K562 (cell line): ENCODE data around the gene CLIC5. TPM values are rescaled to one million over a fixed set of nuclear protein-coding genes. Genes with fewer than 3 reads are reported as not detected.

ENCODE experiments used
- ATAC-seq: fragments of 200-7000 bp; cut with Tn5 transposase; 3 replicates; pipeline ENCODE4 v1.9.1; 2020; ENCODE audit warnings: moderate library complexity
- BruUV-seq: library from RNA; stranded (reverse); fragments of 400-500 nt; replicated peaks from 2 replicates; lab custom pipeline; 2021; lab: Mats Ljungman, UMichigan
- CTCF ChIA-PET: fragments of 300-600 bp; formaldehyde crosslinking; extraction: SDS; loops from one replicate; lab custom pipeline; 2021; ENCODE audit warnings: low intra/inter-chr PET ratio; lab: Yijun Ruan, JAX
- POLR2A ChIA-PET: fragments of 300-600, 350-650 bp; sonication (Branson Sonifier 250); formaldehyde crosslinking; extraction: SDS; loops from one replicate; lab custom pipeline; 2021; ENCODE audit warnings: antibody characterized with exemption, inconsistent platforms; lab: Yijun Ruan, JAX
- DNase-seq, 4 experiments: peaks; one replicate each; pipeline versions ENCODE4 v3.0.0 to v3.0.0-alpha.2; 2011 to 2018; ENCODE audit warnings: low spot score in 3 of 4, mixed read lengths in 3 of 4; ENCODE audit errors: extremely low read depth in 1 of 4
- FAIRE-seq: peaks from 2 replicates; lab custom pipeline; 2011; peaks lifted over from hg19 to GRCh38; lab: Jason Lieb, UNC
- H2AFZ ChIP-seq: 2 replicates; pipeline ENCODE4 v1.6.0; 2011; ENCODE audit warnings: low read depth, low read length, control low read depth, inconsistent platforms
- H3K27ac ChIP-seq: fragments of 200-600 bp; 3 replicates; pipeline ENCODE4 v1.8.0; 2011; ENCODE audit warnings: low read depth, mild to moderate bottlenecking, control low read depth, inconsistent platforms, low read length, moderate library complexity, mixed read lengths; ENCODE audit errors: extremely low read depth
- H3K27me3 ChIP-seq, 2 experiments: fragments of 300-600 bp in 1 of 2; 2 replicates in 1 of 2; 3 replicates in 1 of 2; pipeline versions ENCODE4 v1.6.0 to v1.8.0; 2011; ENCODE audit warnings: inconsistent platforms in 2 of 2, low read length in 2 of 2, mild to moderate bottlenecking in 1 of 2, mixed read lengths in 1 of 2, moderate library complexity in 1 of 2; ENCODE audit not compliant: control insufficient read depth in 2 of 2, insufficient read depth in 2 of 2
- H3K36me3 ChIP-seq: fragments of 300-600 bp; 3 replicates; pipeline ENCODE4 v1.8.0; 2011; ENCODE audit warnings: mild to moderate bottlenecking, low read length, inconsistent platforms; ENCODE audit not compliant: control insufficient read depth, insufficient read depth
- H3K4me1 ChIP-seq, 2 experiments: fragments of 200-600 bp in 1 of 2; replicated peaks in 1 of 2; 2 replicates in 1 of 2; 3 replicates in 1 of 2; pipeline versions ENCODE4 v1.5.1 to v1.8.0; 2011; ENCODE audit warnings: inconsistent platforms in 2 of 2, low read length in 2 of 2, mild to moderate bottlenecking in 1 of 2, mixed read lengths in 1 of 2, moderate library complexity in 1 of 2; ENCODE audit not compliant: control insufficient read depth in 2 of 2, insufficient read depth in 2 of 2
- H3K4me2 ChIP-seq: 2 replicates; pipeline ENCODE4 v1.6.1; 2011; ENCODE audit warnings: low read length, control low read depth, inconsistent platforms, mixed read lengths; ENCODE audit not compliant: insufficient read depth
- H3K4me3 ChIP-seq: fragments of 200-600 bp; sonication (generic), shearing (Covaris generic); 2 replicates; pipeline ENCODE4 v1.5.1; 2016; ENCODE audit warnings: control low read depth, inconsistent platforms
- H3K79me2 ChIP-seq: fragments of 200-600 bp; 3 replicates; pipeline ENCODE4 v1.8.0; 2011; ENCODE audit warnings: low read length, inconsistent platforms; ENCODE audit not compliant: control insufficient read depth, insufficient read depth
- H3K9ac ChIP-seq, 2 experiments: 2 replicates each; pipeline versions ENCODE4 v1.6.0 to v1.6.1; 2011; ENCODE audit warnings: low read depth in 2 of 2, low read length in 2 of 2, control low read depth in 1 of 2, inconsistent platforms in 1 of 2, mild to moderate bottlenecking in 1 of 2, mixed read lengths in 1 of 2; ENCODE audit not compliant: insufficient read depth in 1 of 2
- H3K9me1 ChIP-seq: one replicate; pipeline ENCODE4 v1.6.0; 2011; ENCODE audit warnings: inconsistent platforms, mild to moderate bottlenecking, low read length, moderate library complexity; ENCODE audit not compliant: control insufficient read depth, insufficient read depth
- H3K9me3 ChIP-seq: replicated peaks from 2 replicates; pipeline ENCODE4 v1.5.1; 2011; ENCODE audit warnings: low read depth, low read length, inconsistent platforms; ENCODE audit not compliant: control insufficient read depth, insufficient read depth
- H4K20me1 ChIP-seq: replicated peaks from 2 replicates; pipeline ENCODE4 v1.6.1; 2011; ENCODE audit warnings: low read length, inconsistent platforms, mixed read lengths; ENCODE audit not compliant: control insufficient read depth, insufficient read depth
- BRCA1 ChIP-seq, 2 experiments: fragments of 450-650 bp in 1 of 2; sonication (generic) in 1 of 2; formaldehyde crosslinking in 1 of 2; IDR thresholded peaks; 2 replicates each; pipeline versions ENCODE4 v1.5.0 to v1.6.1; 2017 to 2020; ENCODE audit warnings: mild to moderate bottlenecking in 1 of 2, missing genetic modification reagents in 1 of 2
- HNRNPLL ChIP-seq: fragments of 200-400 bp; formaldehyde crosslinking; IDR thresholded peaks from 2 replicates; pipeline ENCODE4 v1.6.1; 2017; ENCODE audit warnings: low read length, low read depth, mild to moderate bottlenecking; ENCODE audit not compliant: poor library complexity, severe bottlenecking
- MTA3 ChIP-seq: fragments of 450-650 bp; formaldehyde crosslinking; IDR thresholded peaks from 2 replicates; pipeline ENCODE4 v1.6.1; 2017; ENCODE audit warnings: mild to moderate bottlenecking, borderline replicate concordance
- PRPF4 ChIP-seq: fragments of 200-400 bp; formaldehyde crosslinking; IDR thresholded peaks from one replicate; pipeline ENCODE4 v1.6.1; 2017; ENCODE audit warnings: low read length, low read depth, mild to moderate bottlenecking; ENCODE audit not compliant: insufficient read depth, poor library complexity, severe bottlenecking
- SAFB2 ChIP-seq: fragments of 200-400 bp; formaldehyde crosslinking; IDR thresholded peaks from 2 replicates; pipeline ENCODE4 v1.6.1; 2018; ENCODE audit warnings: borderline replicate concordance, low read length, low read depth, moderate library complexity; ENCODE audit not compliant: severe bottlenecking
- SMAD4 ChIP-seq: fragments of 250-450 bp; sonication (Bioruptor Pico); conservative IDR thresholded peaks from 2 replicates; pipeline ENCODE4 v1.8.0; 2021; ENCODE audit warnings: inconsistent platforms, mild to moderate bottlenecking, moderate library complexity
- ZBTB5 ChIP-seq: fragments of 450-650 bp; IDR thresholded peaks from 2 replicates; pipeline ENCODE4 v1.6.1; 2017; ENCODE audit warnings: antibody characterized with exemption
- ZZZ3 ChIP-seq: fragments of 450-650 bp; IDR thresholded peaks from 2 replicates; pipeline ENCODE4 v1.6.1; 2016; ENCODE audit warnings: antibody characterized with exemption, mild to moderate bottlenecking, moderate library complexity
- WGBS: fragments of 100-300 bp; shearing (Covaris generic); methylation state at CpG from one replicate; pipeline ENCODE4 v1.1.6; 2016; ENCODE audit warnings: low coverage, mixed read lengths; ENCODE audit not compliant: insufficient coverage; ENCODE audit errors: missing lambda C conversion rate; 5-methylcytosine and 5-hydroxymethylcytosine counted together
- in situ Hi-C: fragments of 300-500 bp; cut with MboI; formaldehyde crosslinking; loops from 4 replicates; pipeline ENCODE4 v1.15.0; 2018; ENCODE audit warnings: inconsistent platforms, mixed read lengths
- intact Hi-C: fragments of 100-400 bp; cut with micrococcal nuclease; formaldehyde crosslinking; loops from 2 replicates; pipeline ENCODE4 v1.14.2; 2022
- polyA plus RNA-seq, 8 experiments: library from polyadenylated mRNA; depleted of rRNA in 4 of 8; stranded (reverse) in 5 of 8; unstranded in 3 of 8; fragments of >200 nt; fragmentation: Nextera tagmentation in 2 of 8; fragmentation: Illumina TruSeq in 1 of 8; extraction: Ambion mirVana in 2 of 8; extraction: Trizol in 1 of 8; gene quantifications; 2 replicates each; pipeline versions ENCODE4 v1.2.1 to v1.2.3, GENCODE V29; 2011 to 2014; ENCODE audit warnings: inconsistent platforms in 1 of 8, missing spikeins in 1 of 8
- total RNA-seq, 7 experiments: library from RNA; depleted of rRNA in 6 of 7; stranded (reverse); fragments of >200 nt in 6 of 7; fragmentation: Illumina TruSeq in 2 of 7; extraction: Trizol in 2 of 7; gene quantifications; 2 replicates each; pipeline versions ENCODE4 v1.2.1 to v1.2.3, GENCODE V29; 2011 to 2021; ENCODE audit warnings: low replicate concordance in 1 of 7

The CLIC5 gene
- total and polyA plus RNA-seq, 9 of the 15 experiments (the other 6 are each of a cell fraction or from before 2014, with no cell fraction given), result 0.31 TPM; not detected in 8

- no TSS peak for BruUV-seq
- whole genome bisulfite sequencing, result 0% methylated on average over 6 of the region's 6 CpGs
- Histone ChIP-seq H3K4me1 (no peaks in the 10 kb centered on the region), H3K36me3 (no peaks in the 10 kb centered on the region), H3K79me2 (no peaks in the 10 kb centered on the region), H3K27ac (no peak overlapping the region), H3K9me3 (no peaks in the 10 kb centered on the region), H3K9ac (no peak overlapping the region), H3K27me3 (no peaks in the 10 kb centered on the region), H3K4me2 (no peak overlapping the region), H3K4me3 (no peak overlapping the region), H3K9me1 (no peaks in the 10 kb centered on the region), H4K20me1 (no peaks in the 10 kb centered on the region), H2AFZ (no peak overlapping the region)
- no peak for ATAC-seq
- in situ Hi-C loops (no loop called here), intact Hi-C loops (no loop called here)
- FAIRE-seq, result no peak
- ChIA-PET CTCF (no interaction called here), POLR2A (interaction anchor here (1.3 kb wide), 1 partner anchor 14 kb away, joined by 3 read pairs; no protein-coding TSS in a partner anchor)
- TF ChIP-seq ZBTB5, result no peak
- TF ChIP-seq PRPF4, result no peak
- TF ChIP-seq MTA3, result no peak
- DNase-seq, result no peak
Observed at GRCh38 chr6:45971287-45971686, 44.4 kb downstream of the CLIC5 start.

- POLR2A ChIA-PET, result no interaction called here
- Histone ChIP-seq H3K9ac (no peak overlapping the region), H3K36me3 (no peaks in the 10 kb centered on the region), H3K27me3 (no peaks in the 10 kb centered on the region), H4K20me1 (no peaks in the 10 kb centered on the region), H3K79me2 (no peaks in the 10 kb centered on the region), H3K4me1 (no peaks in the 10 kb centered on the region), H2AFZ (no peak overlapping the region), H3K9me3 (no peaks in the 10 kb centered on the region), H3K4me2 (no peak overlapping the region), H3K27ac (no peak overlapping the region), H3K4me3 (no peak overlapping the region), H3K9me1 (no peaks in the 10 kb centered on the region)
- BruUV-seq, result no TSS peak
- 0% methylated on average over 2 of the region's 2 CpGs for WGBS
- no peak for ATAC-seq
- intact Hi-C loops, result no loop called here
- FAIRE-seq, result no peak
- in situ Hi-C loops, result no loop called here
- DNase-seq, result no peak
- CTCF ChIA-PET, result no interaction called here
- TF ChIP-seq HNRNPLL (no peak), SMAD4 (CRISPR knock-in tag) (no peak), ZZZ3 (no peak), BRCA1 (IDR thresholded peaks at IDR 0.05) (no peak), BRCA1 (CRISPR knock-in tag; IDR thresholded peaks at IDR 0.05) (no peak), SAFB2 (no peak)
Observed at GRCh38 chr6:45970326-45970725, 45.3 kb downstream of the CLIC5 start.
